Measurements from ENCODE around the gene CLDN24. TPM values are rescaled to one million over a fixed set of nuclear protein-coding genes. Genes with fewer than 3 reads are reported as not detected.
A peak's percentile ranks its signal among the peaks of the same experiment; 100 is the strongest.

The CLDN24 gene
- total RNA-seq, 1 experiment from 2014 or later, result not detected

DNA sequence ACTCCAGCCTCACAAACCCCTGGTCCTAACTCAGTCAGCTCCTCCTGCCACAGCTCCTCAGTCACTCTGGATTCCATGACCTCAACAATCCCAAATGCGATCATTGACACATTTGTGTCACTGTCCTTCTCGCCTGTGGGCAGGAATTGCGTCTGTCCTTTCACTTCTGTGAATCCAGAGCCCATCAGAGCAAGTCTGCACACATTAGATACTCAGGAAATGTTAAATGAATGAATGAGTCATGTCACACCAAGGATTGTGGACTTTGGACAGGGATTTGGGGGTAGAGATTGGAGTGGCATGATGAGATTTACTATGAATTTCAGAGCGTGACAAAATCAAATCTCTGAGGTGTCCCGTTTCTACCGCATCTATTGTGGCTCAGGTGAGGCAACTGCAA lies 11.8 kb upstream of the CLDN24 start:
- intact Hi-C loops (cut with micrococcal nuclease; ENCODE audit: unreplicated experiment), result loop anchor here (10.0 kb wide), 1 partner anchor 49 kb away; no protein-coding TSS in a partner anchor
- Mint-ChIP-seq H3K9me3 (ENCODE audit: low read depth, unreplicated experiment) (peaks cover 5% of the 10 kb centered on the region), H3K27me3 (ENCODE audit: unreplicated experiment) (no peaks in the 10 kb centered on the region), H3K4me1 (ENCODE audit: low read depth, unreplicated experiment) (peaks cover 50% of the 10 kb centered on the region), H3K36me3 (ENCODE audit: insufficient read depth, unreplicated experiment) (peaks cover 18% of the 10 kb centered on the region), H3K4me3 (ENCODE audit: low read depth, unreplicated experiment) (peak overlapping the region; percentile 66), H3K27ac (ENCODE audit: unreplicated experiment) (peak overlapping the region; percentile 95)
- TF ChIP-seq, protein P1, sequence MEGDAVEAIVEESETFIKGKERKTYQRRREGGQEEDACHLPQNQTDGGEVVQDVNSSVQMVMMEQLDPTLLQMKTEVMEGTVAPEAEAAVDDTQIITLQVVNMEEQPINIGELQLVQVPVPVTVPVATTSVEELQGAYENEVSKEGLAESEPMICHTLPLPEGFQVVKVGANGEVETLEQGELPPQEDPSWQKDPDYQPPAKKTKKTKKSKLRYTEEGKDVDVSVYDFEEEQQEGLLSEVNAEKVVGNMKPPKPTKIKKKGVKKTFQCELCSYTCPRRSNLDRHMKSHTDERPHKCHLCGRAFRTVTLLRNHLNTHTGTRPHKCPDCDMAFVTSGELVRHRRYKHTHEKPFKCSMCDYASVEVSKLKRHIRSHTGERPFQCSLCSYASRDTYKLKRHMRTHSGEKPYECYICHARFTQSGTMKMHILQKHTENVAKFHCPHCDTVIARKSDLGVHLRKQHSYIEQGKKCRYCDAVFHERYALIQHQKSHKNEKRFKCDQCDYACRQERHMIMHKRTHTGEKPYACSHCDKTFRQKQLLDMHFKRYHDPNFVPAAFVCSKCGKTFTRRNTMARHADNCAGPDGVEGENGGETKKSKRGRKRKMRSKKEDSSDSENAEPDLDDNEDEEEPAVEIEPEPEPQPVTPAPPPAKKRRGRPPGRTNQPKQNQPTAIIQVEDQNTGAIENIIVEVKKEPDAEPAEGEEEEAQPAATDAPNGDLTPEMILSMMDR (IDR thresholded peaks at IDR 0.05; ENCODE audit: unreplicated experiment), result no peak
- CTCF ChIA-PET, result no interaction called here
- DNase-seq, result peak; percentile 46
- BruUV-seq (replicated peaks), result no TSS peak

DNA sequence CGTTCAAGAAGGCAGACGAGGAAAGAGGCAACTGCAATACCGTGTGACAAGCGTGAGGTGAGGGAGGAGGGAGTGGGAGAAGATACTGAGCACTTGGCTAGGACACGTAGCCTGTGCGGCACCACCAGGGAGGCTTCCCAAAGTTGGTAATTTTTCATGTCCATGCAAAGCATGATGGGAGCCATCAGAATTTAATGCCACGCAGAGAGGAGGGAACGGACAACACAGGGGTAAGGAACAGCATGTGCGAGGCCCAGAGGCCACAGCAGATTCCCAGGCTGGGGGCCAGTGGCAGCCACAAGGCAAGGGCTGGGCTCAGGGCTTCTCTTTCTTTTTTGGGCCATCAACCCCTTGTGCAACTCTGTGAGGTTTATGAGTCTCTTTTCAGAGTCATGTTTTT lies 11.0 kb upstream of the CLDN24 start:
- no peak overlapping the region for H3K27ac Mint-ChIP-seq (ENCODE audit: unreplicated experiment)
- peaks cover 53% of the 10 kb centered on the region for H3K4me1 Mint-ChIP-seq (ENCODE audit: low read depth, unreplicated experiment)
- H3K9me3 Mint-ChIP-seq (ENCODE audit: low read depth, unreplicated experiment), result peaks cover 5% of the 10 kb centered on the region
- intact Hi-C loops (cut with micrococcal nuclease; ENCODE audit: unreplicated experiment), result loop anchor here (10.0 kb wide), 1 partner anchor 48 kb away; no protein-coding TSS in a partner anchor
- H3K27me3 Mint-ChIP-seq (ENCODE audit: unreplicated experiment), result no peaks in the 10 kb centered on the region
- CTCF ChIA-PET, result no interaction called here
- peaks cover 18% of the 10 kb centered on the region for H3K36me3 Mint-ChIP-seq (ENCODE audit: insufficient read depth, unreplicated experiment)
- BruUV-seq (replicated peaks), result no TSS peak
- H3K4me3 Mint-ChIP-seq (ENCODE audit: low read depth, unreplicated experiment), result no peak overlapping the region
- no peak for DNase-seq
- TF ChIP-seq, protein P1 (IDR thresholded peaks at IDR 0.05; ENCODE audit: unreplicated experiment), result no peak

DNA sequence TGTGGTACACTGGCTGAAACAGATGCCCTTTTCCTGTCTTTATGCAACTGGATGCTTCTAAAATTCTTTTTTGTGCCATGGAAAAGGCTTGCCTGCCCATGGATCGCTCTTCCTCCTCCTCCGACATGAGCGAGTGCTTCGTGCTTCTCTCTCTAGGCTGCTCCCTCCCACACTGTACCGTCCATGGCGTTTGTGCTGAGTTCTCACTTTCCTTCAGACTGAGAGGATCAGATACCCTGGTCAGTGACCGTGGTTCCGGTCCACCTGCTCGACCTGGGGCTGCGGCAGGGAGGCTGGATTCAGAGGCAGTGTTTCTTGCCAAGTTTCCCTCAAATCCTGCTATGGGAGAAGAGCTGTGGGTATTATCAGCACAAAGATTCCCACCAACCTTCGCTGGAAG lies 10.2 kb upstream of the CLDN24 start:
- H3K4me1 Mint-ChIP-seq (ENCODE audit: low read depth, unreplicated experiment), result peaks cover 46% of the 10 kb centered on the region
- TF ChIP-seq, protein P1 (IDR thresholded peaks at IDR 0.05; ENCODE audit: unreplicated experiment), result no peak
- H3K9me3 Mint-ChIP-seq (ENCODE audit: low read depth, unreplicated experiment), result peaks cover 5% of the 10 kb centered on the region
- DNase-seq, result no peak
- CTCF ChIA-PET, result no interaction called here
- no peak overlapping the region for H3K4me3 Mint-ChIP-seq (ENCODE audit: low read depth, unreplicated experiment)
- intact Hi-C loops (cut with micrococcal nuclease; ENCODE audit: unreplicated experiment), result loop anchor here (10.0 kb wide), 1 partner anchor 48 kb away; no protein-coding TSS in a partner anchor
- no peaks in the 10 kb centered on the region for H3K27me3 Mint-ChIP-seq (ENCODE audit: unreplicated experiment)
- BruUV-seq (replicated peaks), result no TSS peak
- H3K36me3 Mint-ChIP-seq (ENCODE audit: insufficient read depth, unreplicated experiment), result peaks cover 11% of the 10 kb centered on the region
- H3K27ac Mint-ChIP-seq (ENCODE audit: unreplicated experiment), result no peak overlapping the region

DNA sequence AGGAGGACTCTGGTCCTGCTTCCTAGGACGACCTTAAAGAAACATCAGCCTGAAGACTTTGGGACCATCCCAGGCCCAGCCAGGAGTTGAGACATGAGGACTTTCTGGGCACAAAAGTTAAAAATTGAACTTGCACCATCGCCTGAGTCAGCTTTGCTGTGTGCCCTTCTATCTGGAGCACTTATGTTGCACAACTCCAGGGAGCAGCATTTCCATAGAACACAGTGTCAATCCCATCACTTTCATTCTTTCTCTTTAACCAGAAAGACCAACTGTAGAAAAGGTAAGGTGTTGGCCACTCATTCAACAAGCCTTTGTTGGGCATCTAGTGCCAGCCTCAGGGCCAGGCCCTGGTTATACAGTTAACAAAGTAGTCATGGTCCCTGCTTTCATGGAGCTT lies 8.6 kb upstream of the CLDN24 start:
- CTCF ChIA-PET, result no interaction called here
- BruUV-seq (replicated peaks), result no TSS peak
- Mint-ChIP-seq H3K27me3 (ENCODE audit: unreplicated experiment) (no peaks in the 10 kb centered on the region), H3K9me3 (ENCODE audit: low read depth, unreplicated experiment) (peaks cover 8% of the 10 kb centered on the region), H3K4me3 (ENCODE audit: low read depth, unreplicated experiment) (no peak overlapping the region), H3K36me3 (ENCODE audit: insufficient read depth, unreplicated experiment) (peaks cover 15% of the 10 kb centered on the region), H3K27ac (ENCODE audit: unreplicated experiment) (no peak overlapping the region), H3K4me1 (ENCODE audit: low read depth, unreplicated experiment) (peaks cover 39% of the 10 kb centered on the region)
- no peak for DNase-seq
- intact Hi-C loops (cut with micrococcal nuclease; ENCODE audit: unreplicated experiment), result loop anchor here (10.0 kb wide), 1 partner anchor 46 kb away; no protein-coding TSS in a partner anchor
- TF ChIP-seq, protein P1 (IDR thresholded peaks at IDR 0.05; ENCODE audit: unreplicated experiment), result no peak
